OCI-LY1 (cell line): ENCODE results near the gene TK1.

Source experiments
- CTCF ChIP-seq: fragments of 200-600 bp; sonication (generic), shearing (Covaris generic); IDR thresholded peaks from 2 replicates; pipeline ENCODE4 v1.5.1; 2017; ENCODE audit warnings: mild to moderate bottlenecking, antibody characterized with exemption, low read length, moderate library complexity, mixed read lengths
- EZH2 ChIP-seq: fragments of 200-600 bp; sonication (generic), shearing (Covaris generic); IDR thresholded peaks from 2 replicates; pipeline ENCODE4 v1.8.0; 2017; ENCODE audit warnings: borderline replicate concordance, mixed run types, mild to moderate bottlenecking, antibody characterized with exemption, low read length, moderate library complexity, mixed read lengths

DNA sequence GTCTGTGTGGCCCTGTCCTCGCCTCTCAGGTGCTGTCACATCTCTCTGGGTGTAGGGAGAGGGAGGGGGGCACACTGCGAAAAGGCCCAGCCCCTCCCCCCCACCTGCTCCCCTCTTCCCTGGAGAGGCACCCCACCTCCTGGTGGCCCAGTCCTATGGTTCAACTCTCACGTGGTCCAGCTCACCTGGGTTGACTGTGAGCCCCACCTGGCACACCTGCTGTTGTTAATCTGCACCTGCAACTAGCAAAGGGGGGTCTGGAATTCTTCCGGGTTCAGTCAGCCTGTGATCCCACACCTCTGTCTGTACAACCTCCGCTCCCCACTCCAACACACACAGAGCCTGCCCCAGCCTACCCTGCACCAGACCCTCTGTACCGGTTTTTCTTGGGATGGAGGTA, 20.4 kb downstream of the TK1 start:
- TF ChIP-seq CTCF = no peak
- no peak for TF ChIP-seq EZH2
